Adipocyte (in vitro differentiated cells): ENCODE measurements around the gene TSPAN32.
"Not testable (repeated sequence)": the region's sequence is repeated elsewhere in the genome, so short reads cannot be mapped to it uniquely, and the experiment has no call there.

Source experiments
- DNase-seq: peaks from one replicate; pipeline ENCODE4 v3.0.0-alpha.2; 2015; ENCODE audit warnings: low read depth
- H3K27me3 ChIP-seq: replicated peaks from 2 replicates; pipeline ENCODE4 v1.7.0; 2013; ENCODE audit warnings: mild to moderate bottlenecking, low read length, moderate library complexity; ENCODE audit not compliant: control insufficient read depth, insufficient read depth
- H3K36me3 ChIP-seq: 2 replicates; pipeline ENCODE4 v1.7.0; 2013; ENCODE audit warnings: low read length, mild to moderate bottlenecking, moderate library complexity; ENCODE audit not compliant: control insufficient read depth, insufficient read depth, severe bottlenecking
- H3K4me1 ChIP-seq: 2 replicates; pipeline ENCODE4 v1.7.0; 2013; ENCODE audit warnings: mild to moderate bottlenecking, low read length, moderate library complexity; ENCODE audit not compliant: control insufficient read depth, insufficient read depth
- H3K4me3 ChIP-seq: 2 replicates; pipeline ENCODE4 v1.7.0; 2013; ENCODE audit warnings: mild to moderate bottlenecking, low read length, moderate library complexity
- H3K9ac ChIP-seq: 2 replicates; pipeline ENCODE4 v1.7.0; 2013; ENCODE audit warnings: mild to moderate bottlenecking, low read length, moderate library complexity
- H3K9me3 ChIP-seq: 2 replicates; pipeline ENCODE4 v1.7.0; 2013; ENCODE audit warnings: mild to moderate bottlenecking, low read length, moderate library complexity; ENCODE audit not compliant: control insufficient read depth

TSPAN32 gene

DNA sequence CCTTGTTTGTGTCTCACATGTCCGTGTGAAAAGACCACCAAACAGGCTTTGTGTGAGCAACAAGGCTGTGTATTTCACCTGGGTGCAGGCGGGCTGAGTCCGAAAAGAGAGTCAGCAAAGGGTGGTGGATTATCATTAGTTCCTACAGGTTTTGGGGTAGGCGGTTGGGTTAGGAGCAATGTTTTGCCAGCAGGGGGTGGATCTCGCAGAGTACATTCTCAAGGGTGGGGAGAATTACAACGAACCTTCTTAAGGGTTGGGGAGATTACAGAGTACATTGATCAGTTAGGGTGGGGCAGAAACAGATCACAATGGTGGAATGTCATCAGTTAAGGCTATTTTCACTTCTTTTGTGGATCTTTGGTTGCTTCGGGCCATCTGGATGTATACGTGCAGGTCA, 36.9 kb downstream of the TSPAN32 start:
- H3K9me3 ChIP-seq, H3K27me3 ChIP-seq, H3K4me1 ChIP-seq, DNase-seq, H3K36me3 ChIP-seq, H3K4me3 ChIP-seq, H3K9ac ChIP-seq: not testable (repeated sequence)

DNA sequence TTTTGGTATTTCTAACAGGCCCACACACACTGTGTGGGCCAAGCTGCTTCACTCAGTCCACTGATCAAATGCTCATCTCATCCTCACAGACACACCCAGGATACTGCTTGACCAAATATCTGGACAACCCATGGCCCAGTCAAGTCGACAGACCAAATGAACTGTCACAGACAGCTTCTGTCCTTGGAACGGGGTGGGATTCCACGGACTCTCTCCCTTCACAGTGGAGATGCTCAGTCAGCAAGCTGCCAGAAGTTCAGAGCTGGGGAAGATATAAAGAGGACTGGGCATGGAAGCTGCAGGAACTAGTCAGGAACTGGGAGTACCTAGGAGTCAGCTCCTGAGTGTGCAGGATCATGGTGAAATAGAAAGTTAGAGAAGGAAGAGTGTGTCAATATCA, 40.7 kb downstream of the TSPAN32 start:
- H3K4me1 ChIP-seq, result peaks cover 5% of the 10 kb centered on the region
- H3K36me3 ChIP-seq, result no peaks in the 10 kb centered on the region
- no peak overlapping the region for H3K9ac ChIP-seq
- H3K9me3 ChIP-seq, result no peaks in the 10 kb centered on the region
- DNase-seq, result no peak
- H3K4me3 ChIP-seq, result no peak overlapping the region
- no peaks in the 10 kb centered on the region for H3K27me3 ChIP-seq

DNA sequence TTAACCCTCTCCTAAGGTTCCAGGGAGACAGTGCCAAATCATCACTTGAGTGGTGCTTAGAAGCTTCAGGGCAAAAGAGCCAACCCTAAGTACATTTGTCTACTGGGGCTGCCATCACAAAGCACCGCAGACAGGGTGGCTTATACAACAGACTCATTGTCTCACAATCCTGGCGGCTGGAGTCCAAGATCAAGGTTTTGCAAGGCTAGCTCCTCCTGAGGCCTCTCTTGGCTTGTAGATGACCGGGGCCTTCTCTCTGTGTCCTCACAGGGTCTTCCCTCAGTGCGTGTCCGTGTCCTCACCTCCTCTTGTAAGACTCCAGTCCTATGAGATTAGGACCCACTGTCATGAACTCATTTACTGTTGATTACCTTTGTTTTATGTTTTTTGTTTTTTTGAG, 41.2 kb downstream of the TSPAN32 start:
- no peak overlapping the region for H3K4me3 ChIP-seq
- no peaks in the 10 kb centered on the region for H3K36me3 ChIP-seq
- H3K9ac ChIP-seq, result no peak overlapping the region
- DNase-seq, result no peak
- H3K27me3 ChIP-seq, result no peaks in the 10 kb centered on the region
- H3K9me3 ChIP-seq, result no peaks in the 10 kb centered on the region
- peaks cover 5% of the 10 kb centered on the region for H3K4me1 ChIP-seq

DNA sequence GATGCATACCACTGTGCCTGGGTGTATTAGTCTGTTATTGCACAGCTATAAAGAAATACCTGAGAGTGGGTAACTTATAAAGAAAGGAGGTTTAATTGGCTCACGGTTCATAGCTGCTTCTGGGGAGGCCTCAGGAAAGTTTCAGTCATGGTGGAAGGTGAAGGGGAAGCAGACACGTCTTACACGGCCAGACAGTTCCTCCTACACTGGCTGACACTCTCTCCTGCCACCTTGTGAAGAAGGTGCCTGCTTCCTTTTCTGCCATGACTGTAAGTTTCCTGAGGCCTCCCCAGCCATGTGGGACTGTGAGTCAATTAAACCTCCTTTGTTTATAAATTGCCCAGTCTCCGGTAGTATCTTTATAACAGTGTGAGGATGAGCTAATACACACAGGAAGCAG, 41.7 kb downstream of the TSPAN32 start:
- H3K9ac ChIP-seq, result no peak overlapping the region
- no peaks in the 10 kb centered on the region for H3K27me3 ChIP-seq
- H3K9me3 ChIP-seq, result no peaks in the 10 kb centered on the region
- peaks cover 5% of the 10 kb centered on the region for H3K4me1 ChIP-seq
- no peaks in the 10 kb centered on the region for H3K36me3 ChIP-seq
- H3K4me3 ChIP-seq, result no peak overlapping the region
- no peak for DNase-seq

DNA sequence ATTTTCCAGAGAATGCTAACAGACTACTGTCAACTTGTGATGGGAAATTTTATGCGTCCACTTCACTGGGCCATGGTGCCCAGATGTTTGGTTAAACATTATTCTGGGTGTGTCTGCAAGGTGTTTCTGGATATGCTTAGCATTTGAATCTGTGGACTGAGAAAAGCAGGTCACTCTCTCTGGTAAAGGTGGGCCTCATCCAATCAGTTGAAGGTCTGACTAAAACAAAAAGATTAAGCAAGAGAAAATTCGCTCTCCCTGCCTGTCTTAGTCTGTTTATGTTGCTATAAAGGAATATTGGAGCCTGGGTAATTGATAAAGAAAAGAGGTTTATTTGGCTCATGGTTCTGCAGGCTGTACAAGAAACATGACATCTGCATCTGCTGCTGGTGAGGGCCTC, 43.2 kb downstream of the TSPAN32 start:
- Histone ChIP-seq H3K9me3 (peaks cover 10% of the 10 kb centered on the region), H3K4me1 (peaks cover 5% of the 10 kb centered on the region), H3K4me3 (no peak overlapping the region), H3K9ac (no peak overlapping the region), H3K36me3 (no peaks in the 10 kb centered on the region), H3K27me3 (no peaks in the 10 kb centered on the region)
- DNase-seq, result no peak

DNA sequence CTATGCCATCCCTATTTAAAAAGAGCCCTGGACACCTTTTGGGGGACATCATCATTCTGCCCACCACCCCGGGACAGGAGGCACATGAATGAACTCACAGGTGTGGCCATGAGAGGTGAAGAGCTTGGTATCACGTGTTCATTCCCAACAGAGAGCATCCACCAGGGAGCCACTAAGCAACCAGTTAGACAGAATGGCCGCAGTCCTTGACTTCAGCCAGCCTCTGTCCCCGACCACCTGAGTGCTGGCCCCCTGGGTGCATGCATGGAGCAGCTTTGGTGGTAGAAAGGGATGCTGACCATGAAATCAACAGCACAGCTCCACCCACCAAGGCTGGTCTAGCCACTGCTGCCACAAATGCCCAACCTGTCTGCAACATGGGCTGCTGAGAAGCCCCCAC, 44.2 kb downstream of the TSPAN32 start:
- Histone ChIP-seq H3K36me3 (no peaks in the 10 kb centered on the region), H3K4me1 (peaks cover 5% of the 10 kb centered on the region), H3K9me3 (peaks cover 20% of the 10 kb centered on the region), H3K9ac (no peak overlapping the region), H3K27me3 (no peaks in the 10 kb centered on the region), H3K4me3 (no peak overlapping the region)
- no peak for DNase-seq

DNA sequence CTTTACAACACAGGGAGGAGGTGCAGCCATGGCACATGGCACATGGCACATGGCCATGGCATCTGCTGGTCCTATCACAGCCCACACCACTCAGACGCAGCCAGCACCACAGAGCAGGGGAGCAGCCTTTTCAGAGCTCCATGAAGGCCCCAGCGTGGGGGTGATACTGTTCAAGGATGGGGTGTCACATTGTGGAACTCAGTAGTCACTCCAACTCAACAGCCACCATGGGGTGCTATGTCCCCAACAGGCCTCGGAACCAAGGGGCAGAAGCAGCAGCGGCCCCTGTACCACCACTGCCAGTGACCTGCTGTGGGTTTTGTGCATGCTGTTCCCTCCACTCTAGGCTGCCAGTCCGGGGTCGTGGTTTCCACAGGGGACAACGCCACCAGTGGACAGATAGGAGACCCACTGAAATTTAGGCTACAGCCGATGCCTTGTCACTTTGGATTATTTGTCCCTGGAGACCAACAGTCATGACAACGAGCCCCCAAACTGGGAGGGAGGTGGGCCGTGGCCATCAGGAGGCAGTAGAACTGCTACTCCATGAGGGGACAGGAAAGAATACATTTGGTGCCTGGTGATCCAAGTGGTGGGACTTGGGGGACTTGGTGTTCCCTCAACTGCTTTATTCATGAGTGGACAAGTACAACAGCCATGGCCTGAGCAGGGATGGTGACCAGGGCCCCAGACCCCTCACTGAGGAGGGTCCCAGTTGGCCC, 44.9 kb downstream of the TSPAN32 start:
- Histone ChIP-seq H3K4me1 (peaks cover 5% of the 10 kb centered on the region), H3K9me3 (peaks cover 27% of the 10 kb centered on the region), H3K36me3 (no peaks in the 10 kb centered on the region), H3K9ac (no peak overlapping the region), H3K27me3 (no peaks in the 10 kb centered on the region), H3K4me3 (no peak overlapping the region)
- no peak for DNase-seq

DNA sequence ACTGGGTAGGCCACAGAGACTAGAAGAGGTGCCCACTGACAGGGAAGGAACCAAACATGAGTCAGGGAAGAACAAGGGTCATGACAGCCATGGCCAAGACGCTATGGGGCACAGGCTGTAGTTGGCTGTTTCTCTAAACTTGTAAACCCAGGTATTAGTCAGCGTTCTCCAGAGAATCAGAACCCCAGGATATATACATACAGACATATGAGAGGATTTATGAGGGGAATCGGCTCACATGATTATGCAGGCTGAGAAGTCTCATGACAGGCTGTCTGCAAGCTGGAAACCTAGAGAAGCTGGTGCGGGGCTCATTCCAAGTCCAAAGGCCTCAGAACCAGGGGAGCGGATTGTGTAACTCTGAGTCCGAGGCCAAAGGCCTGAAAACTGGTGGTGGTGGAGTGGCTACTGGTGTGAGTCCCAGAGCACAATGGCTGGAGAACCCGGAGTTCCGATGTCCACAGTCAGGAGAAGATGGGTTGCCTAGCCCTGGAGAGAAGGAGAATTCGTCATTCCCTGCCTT, 45.6 kb downstream of the TSPAN32 start:
- H3K4me3 ChIP-seq, result no peak overlapping the region
- H3K36me3 ChIP-seq, result no peaks in the 10 kb centered on the region
- DNase-seq, result no peak
- H3K4me1 ChIP-seq, result peaks cover 5% of the 10 kb centered on the region
- no peak overlapping the region for H3K9ac ChIP-seq
- H3K9me3 ChIP-seq, result peaks cover 33% of the 10 kb centered on the region
- no peaks in the 10 kb centered on the region for H3K27me3 ChIP-seq

DNA sequence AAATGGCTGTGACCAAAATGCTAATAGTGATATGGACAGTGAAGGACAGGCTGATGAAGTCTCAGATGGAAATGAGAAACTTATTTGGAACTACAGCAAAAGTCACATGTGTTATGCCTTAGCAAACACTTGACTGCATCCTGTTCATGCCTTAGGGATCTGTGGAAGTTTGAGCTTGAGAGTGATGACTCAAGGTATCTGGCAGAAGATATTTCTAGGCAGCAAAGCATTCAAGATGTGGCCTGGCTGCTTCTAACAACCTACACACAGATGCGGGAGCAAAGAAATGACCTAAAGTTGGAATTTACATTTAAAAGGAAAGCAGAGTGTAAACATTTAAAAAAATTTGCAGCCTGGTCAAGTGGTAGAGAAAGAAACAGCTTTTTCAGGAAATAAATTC, 47.2 kb downstream of the TSPAN32 start:
- Histone ChIP-seq H3K36me3 (no peaks in the 10 kb centered on the region), H3K27me3 (no peaks in the 10 kb centered on the region), H3K9ac (no peak overlapping the region), H3K4me1 (no peaks in the 10 kb centered on the region), H3K9me3 (peaks cover 35% of the 10 kb centered on the region), H3K4me3 (no peak overlapping the region)
- no peak for DNase-seq

DNA sequence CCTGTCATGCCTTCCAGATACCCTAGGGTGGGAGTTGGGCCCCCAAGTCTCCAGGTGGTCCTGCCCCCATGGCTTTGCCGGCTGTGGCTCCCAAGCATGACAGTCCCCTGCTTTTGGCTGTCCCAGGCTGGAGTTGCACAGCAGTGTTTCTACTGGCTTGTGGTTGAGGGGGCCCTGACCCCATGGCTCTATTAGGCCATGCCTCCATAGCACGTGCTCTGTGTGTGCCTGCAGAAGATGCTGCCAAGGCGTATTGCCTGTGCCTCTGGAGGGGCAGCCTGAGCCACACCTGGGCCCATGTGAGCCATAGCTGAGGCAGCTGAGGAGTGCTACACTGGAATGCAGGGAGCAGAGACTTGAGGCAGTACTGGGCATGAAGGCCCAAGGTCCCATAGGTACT, 49.9 kb downstream of the TSPAN32 start:
- Histone ChIP-seq H3K4me1 (no peaks in the 10 kb centered on the region), H3K9ac (no peak overlapping the region), H3K4me3 (no peak overlapping the region)

DNA sequence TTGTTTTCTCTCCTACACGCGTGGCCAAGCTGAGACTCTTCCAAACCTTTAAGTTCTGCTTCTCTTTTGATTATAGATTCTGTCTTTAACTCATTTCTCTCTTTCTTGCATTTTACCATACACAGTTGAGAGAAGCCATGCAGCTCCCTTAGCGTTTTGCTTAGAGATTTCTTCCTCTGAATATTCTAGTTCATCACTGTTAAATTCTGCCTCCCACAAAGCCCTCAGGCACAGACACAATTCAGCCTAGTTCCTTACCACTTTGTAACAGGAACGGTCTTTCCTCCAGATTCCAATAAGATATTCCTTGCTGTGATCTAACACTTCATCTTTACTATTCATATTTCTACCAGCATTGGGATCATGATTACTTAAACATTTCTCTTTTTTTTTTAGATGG, 50.6 kb downstream of the TSPAN32 start:
- Histone ChIP-seq H3K36me3 (no peaks in the 10 kb centered on the region), H3K9ac (no peak overlapping the region), H3K4me3 (no peak overlapping the region), H3K9me3 (peaks cover 35% of the 10 kb centered on the region), H3K27me3 (no peaks in the 10 kb centered on the region), H3K4me1 (no peaks in the 10 kb centered on the region)
- no peak for DNase-seq

More for the DNA sequence above, 49.9 kb downstream of the TSPAN32 start:
- Histone ChIP-seq H3K36me3 (no peaks in the 10 kb centered on the region), H3K9me3 (peaks cover 35% of the 10 kb centered on the region), H3K27me3 (no peaks in the 10 kb centered on the region)
- DNase-seq, result no peak
